Activated CD4-positive, alpha-beta T cell treated with anti-CD3 and anti-CD28 coated beads, Interleukin-2, amount 50 U/mL, for 24 hours (primary cell): ENCODE data around the gene NEDD9.

ENCODE experiments used
- DNase-seq, 2 donors: peaks; one replicate each; pipeline ENCODE4 v3.0.0-alpha.2; 2020; ENCODE audit warnings: low read depth in 1 of 2, low spot score in 1 of 2

The NEDD9 gene

GRCh38 chr6:11218538-11219399 lies 13.7 kb downstream of the NEDD9 start:
- DNase-seq, result peak in 1 of 2 donors; percentile 18

DNA sequence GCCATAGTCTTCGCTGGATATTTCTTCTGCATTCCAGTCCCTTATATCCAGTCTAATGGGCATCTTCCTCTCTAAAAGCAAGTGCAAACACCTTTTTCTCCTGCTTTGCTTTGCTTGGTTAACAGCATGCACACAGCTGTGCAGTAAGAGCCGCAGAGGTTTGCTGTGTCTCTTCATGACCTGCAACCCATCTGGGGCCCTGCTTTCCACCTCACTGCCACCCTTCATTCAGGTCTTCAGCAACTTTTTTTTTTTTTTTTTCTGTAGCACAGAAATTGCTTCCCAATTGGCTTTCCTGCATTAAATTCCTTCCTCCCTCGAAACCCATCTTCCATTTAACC lies 14.4 kb downstream of the NEDD9 start:
- DNase-seq, result no peak

- no peak for DNase-seq
These were observed 14.9 kb downstream of the NEDD9 start for GRCh38 chr6:11217360-11218101.

- DNase-seq, result no peak
These were observed 16.7 kb downstream of the NEDD9 start for GRCh38 chr6:11215773-11216172.

GRCh38 chr6:11214901-11215300 lies 17.6 kb downstream of the NEDD9 start:
- no peak for DNase-seq

DNA sequence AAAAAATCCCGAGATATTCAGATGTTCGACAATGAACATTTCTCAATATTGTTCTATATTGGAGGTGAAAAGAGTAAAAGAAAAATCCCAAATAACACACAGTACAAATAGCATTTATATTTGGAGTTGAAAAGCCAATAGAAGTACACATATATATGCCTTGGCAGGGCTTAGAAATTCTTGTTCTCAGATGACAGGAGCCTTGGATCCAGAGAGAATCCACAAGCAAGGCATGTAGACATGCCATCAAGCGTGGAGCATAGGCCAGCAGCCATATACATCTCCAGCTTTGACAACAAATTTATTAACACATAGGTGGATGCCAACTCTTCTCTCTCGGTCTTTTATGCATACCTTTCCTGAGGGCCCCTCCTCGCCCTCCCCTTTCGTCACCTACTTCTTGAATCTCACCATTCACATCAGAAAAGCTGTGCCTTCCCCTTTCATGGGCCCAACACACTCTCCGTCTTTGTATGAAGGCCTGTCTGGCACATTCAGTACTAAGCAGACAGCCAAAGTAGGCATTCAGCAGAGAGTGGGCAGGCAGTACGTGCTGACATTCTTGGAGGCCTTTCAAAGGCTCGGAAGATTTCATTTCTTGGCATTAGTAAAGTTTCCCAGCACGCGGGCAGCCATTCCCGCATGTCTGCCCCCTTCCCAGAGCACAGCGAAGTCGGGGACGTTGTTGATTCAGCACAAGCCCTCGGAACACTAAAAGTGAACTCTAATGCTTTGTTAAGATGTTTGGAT lies 18.2 kb downstream of the NEDD9 start:
- no peak for DNase-seq

- DNase-seq, result no peak
These were observed 18.9 kb downstream of the NEDD9 start for GRCh38 chr6:11213422-11214021.

DNA sequence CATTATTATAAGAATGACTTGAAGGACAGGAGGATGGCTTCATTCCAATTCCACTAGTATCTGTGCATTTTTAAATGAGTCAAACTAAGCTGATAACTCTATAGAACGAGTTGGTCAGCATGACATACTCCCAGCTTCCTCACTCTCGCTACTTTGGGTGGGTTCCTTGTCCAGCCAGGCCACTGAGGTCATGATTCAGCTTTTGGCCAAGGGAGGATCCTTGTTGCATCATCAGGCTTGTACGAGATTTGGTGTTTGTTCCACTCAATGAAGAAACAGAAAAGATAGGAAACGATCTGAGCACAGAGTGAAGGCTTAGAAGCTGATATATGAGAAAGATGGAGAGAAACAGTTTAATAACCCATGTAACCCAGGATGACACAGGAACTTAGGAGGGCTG lies 19.8 kb downstream of the NEDD9 start:
- DNase-seq, result no peak

- DNase-seq, result no peak
These were observed 21.2 kb downstream of the NEDD9 start for GRCh38 chr6:11211254-11211653.

DNA sequence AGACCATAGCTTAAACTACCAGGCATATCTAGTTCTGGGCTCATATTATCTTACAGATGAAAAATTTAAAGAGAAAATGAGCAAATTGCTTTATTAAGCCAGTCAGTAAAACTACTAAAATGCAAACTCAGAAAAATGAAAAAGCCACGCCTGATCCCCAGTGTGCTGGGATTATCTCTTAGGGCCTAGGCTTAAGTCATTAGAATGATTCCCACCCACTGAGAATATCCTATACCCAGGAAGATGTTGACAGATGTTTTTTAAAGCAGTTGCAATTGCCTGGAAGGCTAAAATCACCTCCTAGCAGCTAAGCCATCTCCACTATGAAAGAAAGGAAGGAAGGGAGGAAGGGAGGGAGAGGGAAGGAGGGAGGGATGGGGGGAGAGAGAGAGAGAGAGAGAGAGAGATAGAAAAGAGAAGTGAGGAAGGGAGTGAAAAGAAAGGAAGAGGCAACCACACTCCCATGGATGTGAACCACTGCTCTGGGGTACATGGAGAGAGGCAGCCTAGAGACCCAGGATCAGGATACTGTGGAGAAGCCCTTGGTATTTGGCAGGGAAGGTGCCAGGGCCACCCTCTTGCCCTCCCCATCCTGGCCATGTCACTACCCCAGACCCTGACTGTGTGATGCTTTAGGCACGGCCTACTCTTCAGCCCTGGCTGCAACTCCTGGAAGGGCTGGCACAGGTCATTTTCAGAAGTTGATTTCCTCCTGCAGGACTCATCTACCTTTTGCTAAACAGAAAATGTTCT lies 21.9 kb downstream of the NEDD9 start:
- DNase-seq, result no peak

GRCh38 chr6:11209906-11210305 lies 22.6 kb downstream of the NEDD9 start:
- no peak for DNase-seq

- no peak for DNase-seq
These were observed 23.1 kb downstream of the NEDD9 start for GRCh38 chr6:11209369-11209768.

- no peak for DNase-seq
These were observed 23.6 kb downstream of the NEDD9 start for GRCh38 chr6:11208854-11209253.

DNA sequence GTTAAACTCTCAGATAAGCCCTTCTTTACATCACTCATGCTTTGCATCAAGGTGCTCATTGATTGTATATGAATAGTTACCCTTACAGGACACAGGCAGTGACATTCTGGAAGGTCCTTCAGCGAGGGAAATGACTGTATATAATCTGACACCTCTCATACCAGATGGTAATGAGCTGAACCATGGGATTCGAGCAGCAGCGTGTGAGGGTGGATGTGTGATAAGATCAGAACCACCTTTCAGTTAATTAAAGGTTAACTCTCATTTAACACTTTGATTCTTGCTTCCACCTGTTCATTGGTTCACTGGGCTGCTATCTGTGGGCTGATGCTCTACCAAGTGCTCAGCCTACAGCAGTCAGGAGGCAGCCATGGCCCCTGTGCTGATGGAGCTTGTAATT lies 24.2 kb downstream of the NEDD9 start:
- no peak for DNase-seq

DNA sequence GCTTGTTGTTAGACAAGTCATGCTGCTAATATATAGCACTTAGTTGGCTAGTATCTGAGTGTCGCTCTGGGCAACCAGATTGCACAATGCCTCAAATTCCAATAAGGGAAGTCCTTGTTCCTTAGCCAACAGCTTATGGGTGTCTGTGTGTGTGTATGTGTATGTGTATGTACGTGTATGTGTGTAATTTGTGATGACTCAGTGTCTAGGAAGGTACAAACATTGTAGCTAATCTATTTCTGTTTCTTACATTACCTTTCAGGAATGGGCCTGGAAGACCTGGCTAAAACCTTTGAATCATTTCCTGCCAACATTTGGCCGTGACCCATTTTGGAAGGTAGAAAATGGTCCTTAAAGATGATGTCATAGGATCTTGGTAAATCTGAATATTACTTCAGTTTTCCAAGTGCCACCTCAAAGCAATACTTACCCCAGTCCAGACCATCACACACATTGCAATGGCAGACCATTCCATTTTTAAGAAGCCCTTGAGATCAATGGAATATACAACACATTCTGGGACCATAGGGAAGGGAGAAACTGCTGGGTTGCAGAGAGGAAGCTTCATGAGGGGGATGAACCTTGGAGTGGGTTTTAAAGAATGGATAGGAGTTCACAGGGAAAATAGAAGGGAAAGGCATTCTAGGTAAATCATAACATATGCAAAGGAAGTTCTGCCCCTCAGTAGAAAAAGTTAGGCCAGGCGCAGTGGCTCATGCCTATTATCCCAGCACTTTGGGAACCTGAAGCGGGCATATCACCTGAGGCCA lies 25.1 kb downstream of the NEDD9 start:
- no peak for DNase-seq

- DNase-seq, result no peak
These were observed 25.9 kb downstream of the NEDD9 start for GRCh38 chr6:11206576-11206975.

DNA sequence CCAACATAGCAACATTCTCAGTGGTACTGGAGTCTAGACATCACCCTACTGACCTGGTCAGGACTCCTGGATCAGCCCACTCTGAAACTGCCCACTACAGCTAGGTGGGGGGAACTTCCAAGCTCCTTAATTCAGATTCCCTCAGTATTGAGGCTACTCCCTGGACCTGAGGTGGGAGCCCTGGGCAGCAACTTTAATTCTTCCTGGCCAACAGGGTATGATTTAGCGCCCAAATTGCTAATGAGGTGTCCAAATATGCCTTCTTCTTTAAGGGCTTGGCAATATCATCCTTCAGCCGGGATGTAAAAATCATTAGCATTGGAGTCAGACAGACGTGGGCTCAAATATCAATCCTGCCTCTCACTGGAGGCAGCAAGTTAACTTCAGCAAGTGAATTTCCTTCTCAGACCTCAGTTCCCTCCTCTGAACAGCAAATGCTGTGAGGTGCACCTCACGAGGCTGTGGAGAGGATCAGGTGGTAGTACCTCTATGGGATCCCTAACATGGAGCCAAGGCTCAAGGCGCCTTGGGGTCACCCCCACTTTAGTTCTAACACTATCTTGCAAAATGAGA lies 27.6 kb downstream of the NEDD9 start:
- DNase-seq, result no peak

DNA sequence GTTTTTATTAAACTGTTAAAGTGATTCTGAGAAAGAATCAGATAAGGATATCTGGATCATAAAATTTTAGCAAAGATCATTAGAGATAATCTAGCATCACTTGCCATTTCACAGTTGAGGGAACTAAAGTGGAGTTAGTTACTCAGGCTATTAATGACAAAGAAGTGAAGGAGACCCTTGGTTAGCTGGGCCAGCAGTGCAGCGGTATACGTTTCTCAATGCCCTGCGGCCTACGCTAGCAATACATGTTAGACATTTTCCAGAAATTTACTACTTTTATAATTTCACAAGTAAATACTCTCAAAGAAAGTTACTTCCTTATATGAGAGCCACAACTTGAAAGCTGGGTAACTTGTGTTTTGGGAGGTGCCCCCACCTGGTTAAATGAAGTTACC lies 28.5 kb downstream of the NEDD9 start:
- no peak for DNase-seq

DNA sequence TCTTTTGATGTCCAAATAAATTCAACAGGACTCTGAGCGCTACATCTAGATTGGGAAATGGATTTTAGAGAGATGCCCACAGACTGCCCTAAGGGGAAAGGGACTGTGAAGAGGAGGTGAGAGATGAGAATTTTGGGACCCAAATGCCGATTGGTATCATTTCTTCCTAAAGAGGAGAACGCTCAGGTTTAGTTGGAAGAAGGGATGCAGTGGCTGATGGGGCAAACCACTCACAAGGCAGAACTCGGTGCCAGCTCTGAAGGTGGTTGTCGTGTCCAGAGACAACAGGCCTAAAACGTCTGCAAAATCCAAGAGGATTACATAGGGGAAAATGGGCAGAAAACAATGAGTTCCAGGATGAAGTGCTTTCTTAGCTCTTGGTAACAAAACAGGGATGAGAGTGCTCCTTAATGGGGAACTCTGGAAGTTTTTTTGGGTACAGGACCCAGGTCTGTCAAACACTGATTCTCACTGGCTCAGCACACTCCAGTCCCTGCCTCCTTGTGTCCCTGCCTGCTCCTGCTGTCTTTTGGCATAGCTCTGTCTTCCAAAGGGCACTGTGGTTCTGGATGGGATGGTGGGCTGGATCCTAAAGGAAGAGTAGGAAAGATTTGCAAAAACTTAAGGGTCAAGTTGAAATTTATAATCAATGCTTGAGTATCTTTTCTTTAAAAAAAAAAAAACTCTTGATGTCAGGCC lies 29.0 kb downstream of the NEDD9 start:
- no peak for DNase-seq
